ENCODE measurements around the gene SLC4A11.
"Not testable (repeated sequence)": the region's sequence is repeated elsewhere in the genome, so short reads cannot be mapped to it uniquely, and the experiment has no call there.

SLC4A11 gene

GRCh38 chr20:3199976-3200755 lies 38.8 kb downstream of the SLC4A11 start:
- DNase-seq = no peak

- no peak for DNase-seq
Observed at GRCh38 chr20:3199206-3199605, 39.8 kb downstream of the SLC4A11 start.

GRCh38 chr20:3195590-3196237 lies 43.3 kb downstream of the SLC4A11 start:
- no peak for DNase-seq

GRCh38 chr20:3194617-3195280 lies 44.2 kb downstream of the SLC4A11 start:
- no peak for DNase-seq

- DNase-seq = no peak
Observed at GRCh38 chr20:3193806-3194616, 45.0 kb downstream of the SLC4A11 start.

- no peak for DNase-seq
Observed at GRCh38 chr20:3192226-3193015, 46.6 kb downstream of the SLC4A11 start.

- no peak for DNase-seq
Observed at GRCh38 chr20:3190681-3191111, 48.3 kb downstream of the SLC4A11 start.

- no peak for DNase-seq
Observed at GRCh38 chr20:3189561-3190131, 49.3 kb downstream of the SLC4A11 start.

GRCh38 chr20:3188823-3189413 lies 50.1 kb downstream of the SLC4A11 start:
- DNase-seq = no peak

GRCh38 chr20:3187861-3188260 lies 51.1 kb downstream of the SLC4A11 start:
- DNase-seq = not testable (repeated sequence)

GRCh38 chr20:3183896-3184612 lies 54.9 kb downstream of the SLC4A11 start:
- DNase-seq = no peak

- DNase-seq = not testable (repeated sequence)
Observed at GRCh38 chr20:3182429-3182828, 56.6 kb downstream of the SLC4A11 start.

GRCh38 chr20:3181270-3181669 lies 57.7 kb downstream of the SLC4A11 start:
- DNase-seq = no peak

GRCh38 chr20:3180319-3180718 lies 58.7 kb downstream of the SLC4A11 start:
- no peak for DNase-seq

- DNase-seq = no peak
Observed at GRCh38 chr20:3177746-3178485, 61.1 kb downstream of the SLC4A11 start.
